ENCODE data around the gene TAF8.

DNA sequence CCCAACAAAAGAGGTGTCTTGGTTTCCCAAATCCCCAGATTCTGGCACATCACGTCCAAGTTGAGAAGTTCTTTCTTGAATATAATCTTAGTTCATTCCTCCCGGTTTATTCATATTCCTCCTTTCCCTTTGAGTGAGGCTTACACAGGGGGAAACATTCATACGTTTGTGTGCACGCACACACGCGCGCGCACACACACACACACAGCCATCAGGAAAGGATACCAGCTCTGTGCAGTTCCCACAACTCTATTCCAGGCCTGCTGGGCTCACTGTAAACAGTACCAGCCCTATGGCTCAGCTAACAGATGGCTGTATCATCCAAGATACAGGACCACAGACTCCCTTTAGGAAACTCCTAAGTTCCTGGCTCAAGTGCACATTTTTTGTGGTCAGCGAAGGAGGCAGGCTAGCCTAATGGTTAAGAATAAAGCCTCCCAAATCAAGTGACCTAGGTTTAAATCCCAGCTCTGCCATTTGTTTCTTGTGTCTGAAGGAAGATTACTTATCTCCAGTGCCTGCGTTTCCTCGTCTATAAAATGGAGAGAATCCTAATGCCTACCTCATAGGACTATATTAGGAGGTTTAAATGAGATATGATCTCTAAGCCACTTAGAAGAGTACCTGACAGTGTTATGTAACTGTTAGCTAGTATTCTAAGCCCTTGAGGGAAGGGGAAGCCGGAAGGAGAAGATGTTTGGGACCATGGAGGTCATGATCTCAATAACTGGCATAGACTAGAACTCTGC, 3.7 kb upstream of the TAF8 start:
- TF ChIP-seq FOXA1 (IDR thresholded peaks at IDR 0.05) = no peak
- TF ChIP-seq FOXM1 (IDR thresholded peaks at IDR 0.05; ENCODE audit: borderline replicate concordance) = no peak
- TF ChIP-seq SP1 (IDR thresholded peaks at IDR 0.05) = no peak
